Mammary epithelial cell (primary cell): ENCODE measurements around the gene RNU5B-1.

ENCODE experiments used
- EZH2 ChIP-seq: IDR thresholded peaks from 2 replicates; pipeline ENCODE4 v1.6.1; 2012; ENCODE audit warnings: low read length, inconsistent platforms, borderline replicate concordance
- TF ChIP-seq, protein P1 (sequence below), 2 donors: IDR thresholded peaks in 1 of 2; conservative IDR thresholded peaks in 1 of 2; 2 replicates each; pipeline ENCODE4 v1.5.1; 2011 to 2012; ENCODE audit warnings: inconsistent platforms in 2 of 2, low read length in 2 of 2, mild to moderate bottlenecking in 2 of 2, control low read depth in 1 of 2, low read depth in 1 of 2; ENCODE audit not compliant: insufficient read depth in 1 of 2; ENCODE audit errors: extremely low read depth in 1 of 2

DNA sequence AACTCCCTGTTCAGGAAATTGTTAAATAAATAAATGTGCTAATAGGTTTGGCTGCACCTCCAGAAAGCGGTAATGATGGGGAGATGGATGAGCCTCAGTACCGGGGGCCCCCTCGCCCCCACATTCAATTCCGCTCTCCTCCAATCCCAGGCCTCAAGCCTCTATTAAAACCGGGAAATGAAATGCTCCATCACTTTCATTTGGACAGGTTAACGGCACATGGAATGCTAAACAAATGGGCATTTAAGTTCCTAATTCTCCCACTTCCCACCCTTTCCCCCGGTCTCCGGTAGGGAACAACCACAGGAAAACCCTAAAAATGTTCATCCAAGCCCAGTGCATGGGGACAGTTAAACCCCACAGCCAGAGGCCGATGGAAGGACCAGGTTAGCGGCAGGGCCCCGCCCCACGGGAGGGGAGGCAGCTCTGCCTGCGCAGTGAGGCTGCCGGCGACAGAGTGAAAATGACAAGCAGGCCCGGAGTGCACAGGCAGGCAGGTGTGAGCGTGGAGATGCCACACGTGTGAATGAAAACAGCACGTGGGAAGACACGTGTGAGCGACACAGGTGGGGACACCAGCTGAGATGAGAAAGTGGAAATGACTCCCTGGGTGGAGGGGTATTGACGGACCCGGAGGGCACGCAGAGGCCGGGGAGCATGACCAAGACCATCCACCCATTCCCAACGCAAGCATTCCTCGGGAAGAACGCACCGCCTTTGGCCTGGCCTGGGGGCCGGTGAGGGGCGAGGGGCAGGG lies 28.1 kb downstream of the RNU5B-1 start:
- TF ChIP-seq, protein P1, sequence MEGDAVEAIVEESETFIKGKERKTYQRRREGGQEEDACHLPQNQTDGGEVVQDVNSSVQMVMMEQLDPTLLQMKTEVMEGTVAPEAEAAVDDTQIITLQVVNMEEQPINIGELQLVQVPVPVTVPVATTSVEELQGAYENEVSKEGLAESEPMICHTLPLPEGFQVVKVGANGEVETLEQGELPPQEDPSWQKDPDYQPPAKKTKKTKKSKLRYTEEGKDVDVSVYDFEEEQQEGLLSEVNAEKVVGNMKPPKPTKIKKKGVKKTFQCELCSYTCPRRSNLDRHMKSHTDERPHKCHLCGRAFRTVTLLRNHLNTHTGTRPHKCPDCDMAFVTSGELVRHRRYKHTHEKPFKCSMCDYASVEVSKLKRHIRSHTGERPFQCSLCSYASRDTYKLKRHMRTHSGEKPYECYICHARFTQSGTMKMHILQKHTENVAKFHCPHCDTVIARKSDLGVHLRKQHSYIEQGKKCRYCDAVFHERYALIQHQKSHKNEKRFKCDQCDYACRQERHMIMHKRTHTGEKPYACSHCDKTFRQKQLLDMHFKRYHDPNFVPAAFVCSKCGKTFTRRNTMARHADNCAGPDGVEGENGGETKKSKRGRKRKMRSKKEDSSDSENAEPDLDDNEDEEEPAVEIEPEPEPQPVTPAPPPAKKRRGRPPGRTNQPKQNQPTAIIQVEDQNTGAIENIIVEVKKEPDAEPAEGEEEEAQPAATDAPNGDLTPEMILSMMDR (conservative IDR thresholded peaks at IDR 0.05 in 1 of 2, IDR thresholded peaks at IDR 0.05 in 1 of 2; ENCODE audit: extremely low read depth in 1 of 2, insufficient read depth in 1 of 2, low read depth in 1 of 2, low read length in 2 of 2): no peak
- TF ChIP-seq EZH2: no peak
